ENCODE results near the gene PCYOX1L.
"Not testable (repeated sequence)": the region's sequence is repeated elsewhere in the genome, so short reads cannot be mapped to it uniquely, and the experiment has no call there.

- TF ChIP-seq CEBPB (tag; IDR thresholded peaks at IDR 0.05); NRF1 (conservative IDR thresholded peaks at IDR 0.05 in 1 of 2, IDR thresholded peaks at IDR 0.05 in 1 of 2); CTCF (IDR thresholded peaks at IDR 0.05 in 2 of 3, conservative IDR thresholded peaks at IDR 0.05 in 1 of 3; ENCODE audit: insufficient read depth in 2 of 3, low read depth in 1 of 3, low read length in 3 of 3): not testable (repeated sequence)
These were observed 37.1 kb downstream of the PCYOX1L start for GRCh38 chr5:149394996-149395395.

All from K562 (cell line).